Stimulated activated CD4-positive, alpha-beta T cell treated with anti-CD3 and anti-CD28 coated beads, Interleukin-4, amount 100 ng/mL, for 24 hours (primary cell): ENCODE results near the gene SORT1.
"Not testable (repeated sequence)": the region's sequence is repeated elsewhere in the genome, so short reads cannot be mapped to it uniquely, and the experiment has no call there.

ENCODE experiments used
- DNase-seq: peaks from one replicate; pipeline ENCODE4 v3.0.0-alpha.2; 2020

Gene SORT1

DNA sequence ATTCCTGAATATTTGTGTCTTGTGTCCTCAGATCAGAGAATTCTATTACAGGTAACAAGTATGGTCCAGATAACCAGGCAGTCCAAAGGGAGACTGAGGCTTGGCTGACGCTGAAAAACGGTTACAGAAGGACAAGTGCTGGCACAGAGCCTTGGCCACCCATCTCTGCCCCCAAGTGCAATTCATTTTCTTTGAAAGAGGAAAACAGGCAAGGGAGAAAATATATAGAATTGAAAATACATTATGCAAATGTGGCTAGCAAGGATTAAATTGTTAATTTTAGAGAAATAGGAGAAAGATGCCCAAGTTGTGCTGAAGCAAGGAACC, 1.2 kb downstream of the SORT1 start:
- DNase-seq = no peak

DNA sequence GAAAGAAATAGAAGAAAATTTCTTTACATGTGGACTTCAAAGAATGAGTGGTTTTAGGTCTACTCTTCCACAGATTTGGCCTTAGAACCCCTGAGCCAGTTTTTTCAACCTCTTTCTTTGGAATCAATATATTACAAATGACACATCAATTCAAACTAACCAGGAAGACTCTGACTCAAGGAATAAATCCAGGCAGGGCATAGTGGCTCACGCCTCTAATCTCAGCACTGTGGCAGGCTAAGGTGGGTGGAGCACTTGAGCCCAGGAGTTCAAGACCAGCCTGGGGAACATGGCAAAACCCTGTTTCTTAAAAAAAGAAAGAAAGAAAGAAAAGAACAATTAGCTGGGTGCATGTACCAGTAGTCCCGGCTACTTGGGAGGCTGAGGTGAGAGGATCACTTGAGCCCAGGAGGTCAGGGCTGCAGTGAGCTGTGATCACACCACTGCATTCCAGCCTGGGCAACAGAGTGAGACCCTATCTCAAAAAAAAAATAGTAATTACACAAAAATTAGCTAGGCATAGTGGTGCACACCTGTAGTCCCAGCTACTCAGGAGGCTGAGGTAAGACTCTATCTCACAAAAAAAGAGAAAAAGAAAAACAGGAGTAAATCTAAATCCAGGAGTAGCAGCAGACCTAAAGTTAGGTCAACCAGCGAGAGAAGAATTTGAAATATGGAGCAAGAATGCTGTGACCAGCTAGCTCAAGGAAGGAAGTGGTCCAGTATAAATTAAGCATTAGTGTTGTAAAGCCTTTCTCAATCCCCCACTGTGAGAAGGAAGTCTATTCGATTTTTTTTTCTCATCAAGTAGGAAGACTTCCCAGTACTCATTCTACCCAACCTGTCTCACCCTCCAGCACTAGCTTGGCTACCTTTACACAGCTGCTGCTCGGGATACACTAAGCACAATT, 1.9 kb downstream of the SORT1 start:
- DNase-seq = no peak

DNA sequence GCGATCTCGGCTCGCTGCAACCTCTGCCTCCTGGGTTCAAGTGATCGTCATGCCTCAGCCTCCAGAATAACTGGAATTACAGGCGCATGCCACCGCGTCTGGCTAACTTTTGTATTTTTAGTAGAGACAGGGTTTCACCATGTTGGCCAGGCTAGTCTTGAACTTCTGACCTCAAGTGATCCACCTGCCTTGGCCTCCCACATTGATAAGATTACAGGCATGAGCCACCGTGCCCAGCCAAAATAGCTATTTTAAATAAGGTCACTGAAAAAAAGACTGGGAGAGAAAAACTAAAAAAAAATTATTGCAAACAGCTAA, 2.5 kb downstream of the SORT1 start:
- not testable (repeated sequence) for DNase-seq

DNA sequence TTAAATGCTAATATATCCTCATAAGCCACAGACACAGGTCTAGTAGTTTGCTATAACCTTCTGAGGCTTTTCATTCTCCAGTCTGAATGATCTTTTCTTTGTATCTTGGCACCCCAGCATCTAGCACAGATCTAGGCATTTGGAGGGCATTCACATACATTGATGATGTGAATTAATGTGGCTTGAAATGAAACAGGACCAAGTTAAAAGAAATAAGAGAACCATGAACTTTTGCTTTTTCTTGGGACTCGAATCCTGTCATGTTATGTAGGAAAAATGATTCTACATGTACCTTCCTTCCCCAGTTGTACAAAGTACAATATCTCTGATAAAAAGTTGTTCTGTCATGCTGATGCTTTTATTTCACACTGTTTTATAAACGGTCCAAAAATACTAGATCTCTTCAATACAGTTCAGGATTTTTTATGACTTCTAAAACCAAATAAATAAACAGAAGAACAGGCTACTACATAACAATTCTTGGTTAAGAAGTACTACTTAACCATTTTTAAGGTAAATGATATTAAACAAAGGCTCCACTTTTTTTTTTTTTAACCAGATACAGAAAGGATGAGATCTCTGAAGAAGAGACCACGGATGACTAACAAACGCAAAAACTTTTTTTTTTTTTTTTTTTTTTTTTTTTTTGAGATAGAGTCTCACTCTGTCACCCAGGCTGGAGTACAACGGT, 3.0 kb downstream of the SORT1 start:
- DNase-seq = no peak

DNA sequence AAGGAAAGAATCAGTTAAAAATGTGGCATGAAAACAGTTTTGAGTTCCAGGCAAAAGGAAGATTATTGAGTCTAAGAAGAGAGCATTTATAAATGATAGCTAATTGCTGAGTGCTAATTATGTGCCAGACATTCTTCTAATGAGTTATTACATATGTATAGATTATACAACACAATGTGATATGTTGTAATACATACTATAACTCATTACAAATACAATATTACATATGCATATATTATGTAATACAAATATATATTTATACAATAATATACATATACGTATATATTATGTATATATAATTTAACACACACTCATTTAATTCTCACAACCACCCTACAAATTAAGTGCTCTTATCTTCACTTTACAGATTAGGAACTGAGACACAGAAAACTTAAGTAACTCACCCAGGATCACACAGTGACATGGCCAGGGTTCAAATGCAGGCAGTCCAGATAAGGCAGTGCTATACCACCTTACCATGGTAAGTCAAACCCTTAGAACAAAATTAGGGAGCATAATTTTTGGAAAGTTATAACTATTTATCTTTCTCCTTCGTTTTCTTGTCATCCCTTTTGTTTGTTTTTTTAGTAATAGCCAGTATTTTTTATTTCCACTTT, 4.0 kb downstream of the SORT1 start:
- DNase-seq = no peak

DNA sequence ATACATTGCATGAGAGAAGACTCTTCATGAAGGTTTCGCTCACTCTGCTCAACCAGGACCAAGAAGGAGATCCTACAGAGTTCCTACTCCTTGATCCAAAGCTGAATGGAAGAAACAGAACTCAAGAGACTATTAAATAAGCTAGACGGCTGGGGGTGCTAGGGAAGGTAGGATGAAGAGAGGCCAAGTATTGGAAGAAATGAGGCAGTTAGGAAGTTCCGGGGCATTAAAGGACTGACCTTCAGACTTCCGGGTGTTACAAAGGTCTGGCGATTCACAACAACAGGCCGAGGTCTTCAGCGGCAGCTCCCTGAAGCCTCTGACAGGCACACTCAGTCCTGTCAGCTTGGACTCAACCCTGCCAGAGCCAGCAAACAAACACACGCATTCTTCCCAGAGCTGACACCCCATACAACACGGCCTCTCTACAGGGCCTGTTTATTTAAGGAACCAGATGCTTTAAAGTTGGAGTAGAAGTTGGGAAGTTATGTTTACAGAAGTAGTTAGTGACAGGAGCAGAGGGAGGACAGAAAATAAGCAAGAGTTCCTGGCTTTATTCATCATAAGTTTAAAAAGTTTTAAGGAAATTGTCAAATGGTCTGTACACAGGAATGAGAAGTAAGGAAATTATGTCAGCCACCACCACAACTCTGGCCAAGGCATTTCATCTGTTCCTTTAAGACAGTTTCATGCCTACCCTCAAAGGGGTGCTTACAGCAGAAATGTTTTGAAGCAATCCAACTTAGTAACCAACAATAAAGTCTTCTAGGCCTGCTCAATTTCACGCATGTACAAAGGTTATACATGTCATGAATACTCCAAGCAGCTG, 4.7 kb downstream of the SORT1 start:
- no peak for DNase-seq

DNA sequence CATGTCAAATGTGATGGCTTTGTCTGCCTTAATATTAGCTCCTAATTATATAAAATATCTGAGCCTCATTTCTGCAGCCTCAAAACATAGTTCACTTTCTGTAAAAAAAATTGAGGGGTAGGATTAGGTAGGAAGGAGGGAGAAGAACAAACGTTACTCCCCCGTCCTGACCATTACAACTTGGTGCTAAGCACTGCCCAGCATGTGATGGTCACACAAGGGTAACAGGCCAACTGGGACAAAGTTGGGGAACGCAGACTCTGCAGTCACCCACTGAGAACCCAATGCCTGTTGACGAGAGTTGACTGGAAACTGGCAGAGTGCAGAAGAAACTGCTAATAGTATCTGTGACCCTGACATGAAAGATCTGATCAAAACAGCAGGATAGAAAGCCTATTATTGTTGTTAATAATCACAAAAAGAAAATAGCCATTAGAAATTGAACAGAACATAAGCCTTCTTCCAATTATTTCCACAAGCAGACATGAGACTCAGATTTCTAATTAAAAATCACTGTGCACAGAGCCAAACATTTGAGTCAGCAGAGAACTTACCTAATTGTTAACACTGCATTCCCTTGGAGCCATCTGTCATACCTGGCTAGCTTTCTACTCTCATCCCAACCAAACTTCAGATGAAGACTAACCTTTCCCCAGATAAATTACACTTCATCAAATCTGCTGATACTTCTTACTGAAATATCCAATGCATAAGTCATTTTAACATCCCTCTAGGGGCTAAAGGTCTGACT, 5.5 kb downstream of the SORT1 start:
- no peak for DNase-seq

DNA sequence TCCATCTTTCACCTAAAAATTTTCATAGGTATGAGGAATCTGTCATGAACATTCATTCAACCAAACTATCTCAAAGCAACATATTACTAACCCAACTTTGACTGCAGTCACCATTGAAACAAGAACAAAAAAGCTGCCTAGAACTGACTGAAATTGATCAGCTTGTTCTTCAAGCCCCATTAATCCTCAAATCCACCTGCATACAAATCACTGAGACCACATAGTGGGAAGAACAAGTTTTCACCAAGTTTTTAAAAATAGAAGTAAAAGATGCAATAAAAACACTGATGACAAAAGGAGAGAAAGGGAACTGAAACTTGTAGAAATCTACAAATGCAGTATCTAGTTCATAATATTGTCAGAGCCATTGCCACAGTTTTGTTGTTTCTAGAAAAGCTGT, 6.1 kb downstream of the SORT1 start:
- DNase-seq = no peak

DNA sequence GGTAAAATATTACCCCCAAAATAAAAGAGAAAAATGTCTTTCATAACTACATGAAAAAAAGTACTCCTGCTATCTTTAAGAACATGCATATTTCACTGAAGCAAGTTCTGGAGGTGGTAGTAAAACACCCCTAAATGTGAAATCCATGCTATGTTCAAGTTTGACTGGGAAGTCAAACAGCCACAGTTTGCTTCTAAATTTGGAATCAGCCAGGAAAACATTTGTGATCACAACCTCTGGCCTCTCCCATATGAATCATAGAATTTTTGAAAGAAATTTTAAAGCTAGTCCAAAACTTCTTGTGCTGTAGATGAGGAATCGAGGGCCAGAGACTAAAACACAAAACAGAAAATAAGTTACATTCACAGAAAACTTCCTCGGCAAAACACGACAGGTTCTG, 6.6 kb downstream of the SORT1 start:
- no peak for DNase-seq

DNA sequence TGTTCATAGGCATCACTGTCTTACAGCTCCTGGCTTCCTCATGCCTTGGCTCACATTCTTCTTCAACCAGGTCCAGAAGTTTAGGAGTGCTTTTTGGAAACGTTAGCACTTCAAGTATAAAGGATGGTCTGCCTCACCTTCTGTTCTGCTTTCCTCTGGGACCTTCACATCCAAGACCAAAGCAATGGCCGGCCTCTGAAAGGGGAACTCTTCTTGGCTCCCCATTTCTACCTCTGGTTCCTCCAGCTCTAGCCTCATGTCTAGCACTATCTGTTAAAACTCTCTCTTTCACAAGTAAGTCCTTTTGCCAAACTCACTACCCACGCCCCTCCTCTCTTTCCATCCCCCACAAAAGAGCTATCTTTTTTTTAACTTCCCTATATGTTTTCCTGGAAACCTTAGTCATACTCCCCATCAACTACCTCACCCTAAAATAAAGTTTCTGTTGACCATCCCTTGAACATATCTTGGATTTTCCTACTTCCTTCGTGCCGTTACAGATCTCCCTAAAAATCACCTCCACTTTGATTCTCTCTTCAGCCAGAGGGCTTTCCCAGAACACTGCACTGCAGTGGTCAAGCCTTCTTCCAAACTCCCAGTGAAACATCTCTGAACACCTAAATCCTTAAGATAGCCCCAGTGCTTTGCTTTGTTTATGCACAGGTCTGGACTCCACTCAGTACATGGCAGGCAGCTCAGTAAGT, 7.9 kb downstream of the SORT1 start:
- DNase-seq = no peak

DNA sequence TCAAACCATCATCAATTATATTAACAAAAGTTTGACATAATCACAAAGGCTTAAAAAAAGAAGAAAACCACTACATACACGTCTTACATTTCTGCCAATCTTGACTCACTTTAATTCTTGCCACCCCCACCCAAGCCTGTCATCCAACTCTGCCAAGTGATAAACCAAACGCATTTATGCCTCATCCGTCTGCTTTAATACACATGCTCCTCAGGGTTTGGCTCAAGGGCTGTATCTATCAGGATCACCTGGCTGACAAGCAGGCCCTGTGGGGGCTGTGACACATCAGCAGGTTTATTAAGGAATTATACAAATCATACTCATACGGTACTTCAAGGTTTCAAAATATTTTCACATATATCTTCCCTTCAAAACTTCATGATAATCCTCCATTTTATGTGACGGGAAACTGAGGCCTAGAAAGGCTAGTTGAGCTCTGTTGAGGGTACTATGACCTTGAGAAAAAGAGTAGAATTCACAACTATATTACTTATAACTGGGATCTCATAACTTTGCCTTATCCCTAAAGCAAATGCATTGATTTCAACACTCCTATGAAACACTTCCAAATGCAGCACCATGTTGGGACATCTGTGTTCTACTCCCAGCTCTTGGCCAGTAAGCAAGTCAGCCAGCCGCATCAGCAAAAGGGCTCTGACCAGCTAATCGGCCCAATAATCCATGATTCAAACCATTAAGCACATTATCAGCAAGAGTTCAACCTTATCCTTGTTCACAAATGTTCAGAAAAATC, 8.7 kb downstream of the SORT1 start:
- DNase-seq = no peak

DNA sequence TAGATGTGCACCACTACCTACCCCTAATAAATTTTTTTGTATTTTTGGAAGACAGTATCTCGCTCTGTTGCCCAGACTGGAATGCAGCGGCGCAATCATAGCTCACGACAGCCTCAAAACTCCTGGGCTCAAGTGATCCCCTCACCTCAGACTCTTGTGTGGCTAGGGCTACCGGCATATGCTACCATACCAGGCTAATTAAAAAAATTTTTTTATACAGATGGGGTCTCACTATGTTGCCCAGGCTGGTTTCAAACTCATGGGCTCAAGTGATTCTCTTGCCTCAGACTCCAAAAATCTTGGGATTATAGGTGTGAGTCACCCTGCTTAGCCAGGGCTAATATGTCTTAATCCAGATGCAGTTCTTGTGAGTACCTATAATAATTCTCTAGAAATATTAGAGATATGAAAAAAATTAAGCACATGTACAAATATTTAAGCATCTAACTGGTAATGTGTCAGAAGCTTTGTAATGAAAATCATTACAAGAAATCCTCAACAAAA, 9.5 kb downstream of the SORT1 start:
- DNase-seq = no peak

DNA sequence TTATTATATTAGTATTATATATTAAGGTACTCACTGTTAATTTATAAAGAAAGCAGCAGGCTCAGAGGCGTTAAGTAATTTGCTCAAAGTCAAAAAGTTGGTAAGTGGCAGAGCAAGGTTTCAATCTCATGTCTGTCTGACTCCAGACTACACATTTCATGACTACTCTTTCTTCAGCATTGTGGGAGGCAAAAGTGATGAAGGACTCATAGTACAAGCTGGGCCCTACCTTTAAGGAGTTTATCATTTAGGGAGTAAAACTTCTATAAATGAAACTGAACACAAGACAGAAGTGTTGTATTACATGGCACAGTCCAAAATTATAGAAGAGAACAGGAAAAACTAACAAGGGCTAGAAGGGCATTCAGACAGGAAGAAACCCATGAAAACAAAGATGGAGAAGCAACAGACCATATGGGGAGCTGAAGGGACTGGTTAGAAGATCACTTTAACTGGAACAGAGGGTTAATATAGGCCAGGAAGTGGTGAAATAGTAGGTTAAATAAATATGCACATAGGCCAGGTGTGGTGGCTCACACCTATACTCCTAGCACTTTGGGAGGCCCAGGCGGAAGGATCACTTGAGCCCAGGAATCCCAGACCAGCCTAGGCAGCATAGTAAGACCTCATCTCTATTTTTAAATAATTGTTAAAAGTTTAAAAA, 11.5 kb downstream of the SORT1 start:
- DNase-seq = no peak

DNA sequence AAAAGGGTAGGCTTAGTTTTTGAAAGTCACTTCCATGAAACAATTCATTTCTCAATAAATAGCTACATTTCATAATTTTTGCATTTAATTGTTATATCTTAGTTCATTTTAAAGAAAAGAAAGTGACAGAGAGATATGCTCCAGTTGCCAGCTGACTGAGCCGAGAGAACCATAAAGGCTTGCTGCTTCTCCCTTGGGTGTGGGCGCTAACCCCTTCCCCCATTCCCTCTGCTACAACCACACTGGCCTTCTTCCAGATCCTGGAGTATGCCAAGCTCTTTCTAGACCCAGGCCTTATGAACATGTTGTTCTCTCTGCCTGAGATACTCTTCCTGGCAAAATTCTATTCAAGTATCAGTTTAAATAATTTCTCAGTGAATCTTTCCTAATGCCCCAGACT, 12.3 kb downstream of the SORT1 start:
- DNase-seq = no peak

DNA sequence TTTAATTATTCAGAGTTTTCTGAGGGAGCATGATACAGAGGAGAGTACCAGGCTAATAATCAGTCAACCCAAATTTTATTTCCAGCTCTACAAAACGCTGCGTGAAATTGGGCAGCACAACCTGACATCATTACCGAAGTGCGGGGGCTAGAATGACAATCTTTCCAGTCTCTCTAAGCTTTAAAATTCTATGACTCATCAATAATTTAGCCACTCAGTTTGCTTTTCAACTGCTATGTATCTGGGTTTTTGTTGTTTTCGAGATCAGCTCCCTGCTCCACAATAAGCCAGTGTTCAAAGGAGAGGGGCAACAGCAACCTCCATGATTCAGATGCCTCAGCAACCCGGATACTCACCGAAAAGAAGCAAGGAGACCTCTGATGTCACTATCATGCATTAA, 13.9 kb downstream of the SORT1 start:
- DNase-seq = no peak

DNA sequence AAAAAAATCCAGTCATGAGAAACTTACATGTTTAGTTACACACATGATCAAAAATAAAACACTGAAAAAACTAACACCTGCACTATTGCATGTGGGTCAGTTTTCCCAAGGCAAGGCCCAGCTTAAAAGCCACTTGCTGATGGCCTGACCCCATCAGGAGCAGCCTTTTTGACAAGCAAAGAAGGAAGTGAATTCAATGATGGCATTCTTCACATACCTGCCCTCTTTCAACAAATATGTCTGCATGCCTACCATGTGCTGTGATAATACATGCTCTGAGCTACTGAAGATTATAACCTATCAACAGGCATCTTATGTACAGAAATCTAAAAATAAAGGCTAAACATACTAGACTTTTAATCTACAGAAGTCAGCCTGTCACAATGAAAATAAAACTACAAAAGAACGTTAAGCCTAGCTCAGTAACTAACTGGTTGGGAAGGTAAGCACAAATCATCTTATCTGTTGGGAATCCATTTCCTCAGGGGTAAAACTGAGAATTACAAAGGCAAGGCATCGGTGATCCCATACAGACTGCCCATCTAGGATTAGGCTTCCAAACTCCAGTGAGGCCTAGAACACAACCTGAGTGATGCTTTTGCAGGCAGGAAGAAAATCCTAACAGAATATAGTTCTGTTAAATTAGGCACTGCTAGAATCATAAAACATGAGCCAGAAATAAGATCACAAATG, 14.5 kb downstream of the SORT1 start:
- no peak for DNase-seq

DNA sequence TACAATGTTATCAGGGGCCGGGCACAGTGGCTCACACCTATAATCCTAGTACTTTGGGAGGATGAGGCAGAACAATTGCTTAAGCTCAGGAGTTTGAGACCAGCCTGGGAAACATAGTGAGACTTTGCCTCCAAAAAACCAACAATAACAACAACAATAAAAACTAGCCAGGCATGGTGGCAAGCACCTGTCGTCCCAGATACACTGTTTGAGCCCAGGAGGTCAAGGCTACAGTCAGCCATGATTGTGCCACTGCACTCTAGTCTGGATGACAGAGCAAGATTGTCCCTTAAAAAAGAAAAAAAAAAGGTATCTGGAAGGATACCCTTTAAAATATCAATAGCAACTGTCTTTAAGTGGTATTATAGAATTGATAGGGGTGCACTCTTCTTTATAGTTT, 16.1 kb downstream of the SORT1 start:
- no peak for DNase-seq

DNA sequence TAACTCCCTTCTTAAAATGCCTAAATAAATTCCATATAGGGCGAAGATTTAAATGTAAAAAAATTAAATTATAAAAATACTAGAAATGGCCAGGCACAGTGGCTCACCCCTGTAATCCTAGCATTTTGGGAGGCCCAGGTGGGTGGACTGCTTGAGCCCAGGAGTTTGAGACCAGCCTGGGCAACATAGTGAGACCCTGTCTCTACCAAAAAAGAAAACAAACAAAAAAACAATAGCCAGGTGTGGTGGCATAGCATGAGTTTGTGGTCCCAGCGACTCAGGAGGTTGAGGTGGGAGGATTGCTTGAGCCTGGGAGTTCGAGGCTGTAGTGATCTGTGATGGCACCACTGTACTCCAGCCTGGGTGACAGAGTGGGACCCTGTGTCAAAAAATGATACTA, 17.8 kb downstream of the SORT1 start:
- no peak for DNase-seq

DNA sequence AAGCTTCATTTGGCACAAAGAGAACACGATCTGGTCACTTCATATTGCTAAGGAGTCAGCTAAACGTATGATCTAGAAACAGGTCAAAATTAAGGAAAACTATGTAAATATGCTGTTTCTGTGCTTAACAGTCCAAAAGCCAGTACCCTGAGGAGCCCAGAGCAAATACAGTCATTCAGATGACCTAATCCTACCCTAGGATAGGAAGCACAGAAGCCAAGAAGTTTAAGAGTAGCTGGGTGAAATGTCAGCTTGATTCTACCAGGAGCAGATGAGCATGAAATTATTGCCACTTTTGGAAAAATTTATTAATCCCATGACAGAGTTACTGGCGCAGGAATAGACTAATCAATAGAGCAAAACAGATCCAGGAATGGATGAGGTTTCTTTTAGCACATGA, 18.3 kb downstream of the SORT1 start:
- no peak for DNase-seq

DNA sequence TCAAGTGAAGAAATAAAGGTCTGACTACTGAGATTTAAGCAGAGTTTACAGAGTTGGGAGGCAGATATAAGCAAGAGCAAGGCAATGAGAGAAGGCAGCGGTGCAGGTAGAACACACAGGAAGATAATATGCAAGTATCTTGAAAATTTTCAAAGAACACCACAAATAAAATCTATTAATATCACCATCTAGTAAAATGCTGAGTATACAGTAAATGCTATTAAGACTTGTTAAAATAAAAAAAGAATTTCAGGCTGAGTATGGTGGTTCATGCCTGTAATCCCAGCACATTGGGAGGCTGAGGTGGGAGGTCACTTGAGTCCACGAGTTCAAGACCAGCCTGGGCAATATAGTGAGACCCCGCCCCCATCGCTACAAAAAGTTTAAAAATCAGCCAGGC, 20.0 kb downstream of the SORT1 start:
- no peak for DNase-seq
